HG02981 (cell line): ENCODE results near the gene FOXL2.

ENCODE experiments used
- ATAC-seq: cut with Tn5 transposase; IDR thresholded peaks from one replicate; pipeline ENCODE4 v1.9.1; 2021; ENCODE audit warnings: mild to moderate bottlenecking, moderate library complexity; ENCODE audit not compliant: unreplicated experiment

Gene FOXL2

DNA sequence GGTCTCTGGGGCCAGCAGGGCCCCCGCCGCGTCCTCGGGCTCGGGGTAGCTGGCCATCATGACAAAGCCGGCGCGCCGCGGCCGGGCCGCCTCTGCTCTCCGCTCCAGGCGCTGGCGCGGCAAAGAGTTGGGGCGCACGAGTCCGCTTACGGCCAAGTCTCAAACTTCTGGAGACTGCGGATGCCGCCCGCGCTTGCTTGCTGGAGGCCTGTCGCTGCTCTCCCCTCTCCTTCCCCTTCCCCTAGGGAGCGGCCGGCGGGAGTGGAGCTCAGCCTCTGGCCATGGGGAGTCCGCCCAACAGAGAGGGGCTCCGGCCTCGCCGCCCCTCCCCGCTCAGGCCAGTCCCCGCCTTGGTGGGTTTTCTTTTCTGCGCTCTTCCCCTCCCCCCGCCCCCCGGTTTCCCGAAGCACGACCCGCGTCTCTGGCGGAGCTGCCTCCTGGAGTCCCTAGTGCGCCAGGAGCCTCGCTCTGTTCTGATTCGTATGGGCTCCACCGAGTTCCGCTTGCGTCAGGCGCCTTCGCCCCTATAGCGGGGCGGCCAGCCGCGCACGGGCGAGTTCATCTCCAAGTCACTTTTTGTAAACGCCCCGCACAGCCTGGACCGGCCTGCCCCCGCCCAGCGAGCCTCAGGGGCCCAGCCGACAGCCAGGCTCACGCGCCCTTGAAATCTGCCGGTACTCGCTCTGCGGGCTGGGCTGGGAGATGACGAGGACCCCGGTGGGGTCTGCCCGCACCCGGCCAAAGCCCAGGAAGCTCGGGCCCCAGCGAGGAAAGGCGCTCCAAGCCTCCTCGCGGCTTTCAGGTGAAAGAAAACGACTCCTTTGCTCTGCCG, at the start of gene FOXL2, which contains the start of gene FOXL2NB:
FOXL2 (minus strand) TSS at position 475 of the 832 bp plus-strand sequence; CDS start at position 60, 415 bp downstream.
FOXL2NB (plus strand) TSS at position 555 of the 832 bp plus-strand sequence; CDS start at position 703, 148 bp downstream.
- no peak for ATAC-seq

DNA sequence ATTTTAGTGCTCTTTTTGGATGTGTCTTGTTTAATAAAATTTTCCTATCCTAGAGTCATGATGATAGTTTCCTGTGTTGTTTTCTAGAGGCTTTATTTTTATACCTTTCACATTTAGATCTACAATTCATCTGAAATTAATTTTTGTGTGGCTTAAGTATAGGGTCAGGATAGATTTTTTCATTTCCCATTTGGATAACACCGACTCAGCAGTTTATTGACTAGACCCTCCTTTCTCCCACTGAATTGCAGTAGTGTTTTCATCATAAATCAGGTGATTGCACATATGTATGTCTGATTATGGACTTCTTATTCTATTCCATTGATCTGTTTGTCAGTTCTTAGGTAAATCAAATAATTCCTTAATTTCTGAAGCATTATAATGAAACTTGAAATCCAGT, 48.8 kb upstream of the FOXL2 start:
- ATAC-seq = no peak

DNA sequence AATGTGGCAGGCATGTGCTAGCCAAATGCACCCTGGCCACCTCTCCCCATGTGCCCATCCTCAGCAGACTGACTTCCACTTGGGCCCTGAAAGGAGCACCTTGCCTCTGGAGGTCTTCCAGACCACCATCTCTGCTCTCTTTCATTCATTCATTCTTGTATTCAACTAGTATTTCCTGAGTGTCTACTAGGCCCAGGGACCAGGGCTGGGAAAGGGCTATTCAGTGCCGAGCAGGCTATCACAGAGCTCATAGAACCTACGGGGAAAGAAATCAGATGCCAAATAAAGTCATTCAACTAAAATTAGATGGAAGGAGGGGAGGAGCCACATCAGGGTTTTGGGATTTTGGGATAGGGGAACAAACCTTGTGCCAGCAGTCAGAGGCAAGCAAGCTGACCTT, 40.2 kb upstream of the FOXL2 start:
- no peak for ATAC-seq

DNA sequence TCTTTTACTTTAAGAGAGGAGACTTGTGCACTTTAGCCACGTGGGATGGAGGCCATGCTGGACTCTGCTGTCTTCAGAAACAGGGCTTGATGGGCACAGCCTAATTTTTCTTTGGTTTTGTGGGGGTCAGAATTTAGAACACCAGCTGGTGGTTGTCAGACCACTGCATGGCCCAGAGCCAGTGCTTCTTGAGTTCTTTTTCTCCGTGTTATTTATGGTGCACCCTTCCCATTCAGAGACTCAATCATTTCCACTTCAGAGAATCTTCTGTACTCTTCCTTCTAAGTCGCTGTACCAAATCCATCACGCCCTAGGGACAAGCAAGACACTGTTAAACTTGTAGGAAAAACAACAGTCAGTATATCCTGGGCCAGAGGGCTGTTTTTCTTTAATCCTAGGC, 39.0 kb upstream of the FOXL2 start:
- no peak for ATAC-seq

DNA sequence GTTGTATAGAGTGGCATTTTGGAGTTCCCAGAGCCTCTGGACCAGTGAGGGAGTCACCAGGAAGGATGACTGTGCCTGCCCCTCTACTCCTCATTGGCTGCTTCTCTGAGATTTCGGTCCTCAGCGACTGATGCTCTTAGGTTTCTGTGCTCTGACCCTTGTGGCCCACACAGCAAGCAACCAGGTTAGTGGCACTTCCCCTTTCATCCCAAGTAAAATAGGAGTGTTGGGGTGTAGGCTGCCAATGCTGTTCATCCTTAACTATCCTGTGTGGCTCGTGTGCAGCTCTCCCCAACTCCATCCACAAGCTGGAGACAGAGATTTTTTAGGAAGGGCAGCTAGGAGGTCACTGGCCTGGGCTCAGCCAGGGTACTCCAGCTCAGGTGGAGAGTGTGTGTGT, 37.9 kb upstream of the FOXL2 start:
- ATAC-seq = no peak

DNA sequence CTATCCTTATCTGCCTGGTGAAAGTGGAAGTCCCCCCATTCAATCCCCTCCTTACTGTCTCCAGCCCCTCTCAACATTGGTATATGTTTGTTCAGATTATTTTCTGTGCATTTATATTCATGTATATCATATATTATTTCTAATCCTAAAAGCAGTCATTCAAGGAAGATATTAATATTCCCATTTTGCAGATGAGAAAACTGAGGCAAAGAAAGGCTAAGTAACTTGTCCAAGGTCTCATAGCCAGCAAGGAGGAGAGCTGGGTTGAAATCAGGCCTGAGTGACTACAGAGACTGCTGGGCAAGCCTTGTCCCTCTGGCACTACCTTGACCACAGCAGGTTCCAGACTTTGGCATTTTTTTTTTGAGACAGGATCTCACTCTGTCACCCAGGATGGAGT, 29.1 kb upstream of the FOXL2 start:
- ATAC-seq = no peak

DNA sequence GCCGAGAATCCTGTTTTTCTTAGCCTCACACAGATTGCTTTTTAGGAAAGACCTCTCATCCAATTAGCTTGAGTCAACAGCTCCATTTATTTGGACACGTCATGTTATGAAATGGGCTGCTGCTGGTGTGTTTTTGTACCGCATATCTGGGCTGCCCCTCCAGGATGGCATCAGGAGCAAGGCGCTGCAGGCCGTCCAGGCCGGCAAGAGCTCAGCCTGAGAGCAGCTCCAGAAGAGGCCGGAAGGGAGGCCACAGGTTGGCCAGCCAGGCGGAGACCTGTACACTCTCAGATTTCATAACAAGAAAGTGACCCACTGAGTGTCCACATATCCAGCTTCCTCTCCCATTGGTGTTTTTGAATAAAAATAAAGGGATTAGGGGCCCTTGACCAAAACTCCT, 28.4 kb upstream of the FOXL2 start:
- ATAC-seq = no peak

DNA sequence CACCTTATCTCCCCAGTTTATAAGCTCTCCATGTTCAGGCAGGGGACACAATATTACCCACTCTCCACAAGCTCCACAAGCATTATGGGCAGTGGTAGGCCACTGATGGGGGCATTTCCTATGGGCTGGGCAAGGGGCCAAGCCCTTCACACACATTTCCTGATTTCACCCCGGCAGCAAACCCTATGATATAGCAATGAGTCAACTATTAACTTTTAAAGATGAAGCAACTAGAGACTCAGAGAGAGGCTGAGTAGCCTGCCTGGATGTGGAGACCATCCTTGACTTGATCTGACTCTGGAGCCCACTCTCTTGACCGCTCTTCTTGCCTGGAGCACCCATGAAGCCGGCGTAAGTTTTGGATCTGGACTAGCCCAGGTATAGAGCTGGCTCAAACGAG, 27.5 kb upstream of the FOXL2 start:
- ATAC-seq = no peak

DNA sequence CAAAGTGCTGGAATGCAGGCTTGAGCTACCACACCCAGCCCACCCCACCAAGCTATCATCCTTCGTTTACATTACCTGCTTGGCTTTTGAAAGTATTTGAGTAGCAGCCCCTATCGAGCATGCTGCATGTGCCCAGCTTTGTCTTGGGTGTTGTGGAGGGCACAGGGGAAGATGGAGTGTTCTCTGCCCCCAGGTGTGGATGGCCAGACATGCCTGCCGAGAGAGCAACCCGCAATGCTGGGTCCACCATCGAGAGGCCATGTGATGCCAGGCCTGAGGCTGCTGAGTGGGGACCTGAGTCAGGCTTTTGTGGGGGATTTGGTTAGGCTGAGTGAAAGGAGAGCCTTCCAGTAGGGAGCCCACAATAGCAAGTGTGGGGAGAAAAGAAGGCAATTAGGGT, 26.0 kb upstream of the FOXL2 start:
- ATAC-seq = no peak

DNA sequence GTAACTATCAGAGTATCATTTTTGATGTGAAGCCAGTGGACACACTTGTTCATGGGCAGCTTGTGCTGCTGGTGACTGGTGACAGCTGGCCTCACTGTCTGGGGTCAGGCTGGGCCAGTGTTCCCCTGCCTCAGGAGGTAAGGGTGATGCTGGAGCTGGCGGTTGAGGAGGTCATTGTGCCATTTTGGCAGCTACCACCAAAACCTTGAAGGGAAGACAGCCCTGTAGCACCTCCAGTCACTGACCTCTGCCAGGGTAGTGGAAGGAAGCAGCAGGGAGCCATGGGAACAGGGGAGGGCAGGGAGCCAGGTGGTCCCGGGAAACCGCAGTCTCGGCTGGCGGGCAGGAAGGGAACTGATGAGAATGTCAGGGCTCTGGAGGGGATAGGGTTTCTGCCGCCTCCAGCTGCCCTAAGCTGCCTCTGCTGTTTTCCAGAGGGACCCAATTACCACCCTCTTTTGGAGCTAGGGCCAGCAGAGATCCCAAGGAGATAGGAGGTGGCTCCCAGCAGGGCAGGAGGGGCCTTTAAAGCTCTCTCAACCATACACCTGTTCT, 24.9 kb upstream of the FOXL2 start:
- no peak for ATAC-seq

DNA sequence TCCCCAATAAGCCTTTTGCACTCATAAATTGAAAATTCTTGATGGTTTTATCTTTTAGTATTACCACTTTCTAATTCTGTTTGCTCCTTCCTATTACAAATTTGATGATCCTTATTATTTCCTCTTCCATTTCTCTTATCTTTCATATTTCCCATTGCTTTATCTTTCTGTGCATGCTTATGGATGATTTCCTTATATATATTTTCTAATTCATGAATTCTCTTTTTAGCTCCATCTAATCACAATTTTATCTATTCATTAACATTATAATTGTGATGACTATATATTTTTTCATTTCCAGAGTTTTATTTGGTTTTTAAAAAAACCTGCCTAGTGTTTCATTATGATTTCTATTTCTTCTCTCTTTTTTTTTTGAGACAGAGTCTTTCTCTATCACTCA, 18.0 kb upstream of the FOXL2 start:
- ATAC-seq = no peak

DNA sequence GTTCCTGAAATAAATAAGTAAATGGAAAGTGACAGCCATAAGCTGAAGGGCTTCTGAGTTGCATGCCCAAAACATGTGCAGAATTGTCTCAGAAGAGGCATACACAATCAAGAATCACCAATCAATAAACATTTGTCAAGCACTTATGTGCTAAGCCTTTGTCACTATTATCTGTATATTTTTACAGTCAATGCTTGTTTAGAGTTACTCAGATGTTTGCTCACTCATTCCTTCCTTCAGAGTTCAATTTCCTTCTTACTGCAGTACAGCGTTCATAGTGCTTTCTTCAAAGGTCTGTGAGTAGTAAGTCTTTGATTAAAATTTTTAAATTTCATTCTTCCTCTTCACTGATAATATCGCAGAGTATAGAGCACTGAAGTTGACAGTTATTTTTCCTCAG, 17.3 kb upstream of the FOXL2 start:
- ATAC-seq = no peak

DNA sequence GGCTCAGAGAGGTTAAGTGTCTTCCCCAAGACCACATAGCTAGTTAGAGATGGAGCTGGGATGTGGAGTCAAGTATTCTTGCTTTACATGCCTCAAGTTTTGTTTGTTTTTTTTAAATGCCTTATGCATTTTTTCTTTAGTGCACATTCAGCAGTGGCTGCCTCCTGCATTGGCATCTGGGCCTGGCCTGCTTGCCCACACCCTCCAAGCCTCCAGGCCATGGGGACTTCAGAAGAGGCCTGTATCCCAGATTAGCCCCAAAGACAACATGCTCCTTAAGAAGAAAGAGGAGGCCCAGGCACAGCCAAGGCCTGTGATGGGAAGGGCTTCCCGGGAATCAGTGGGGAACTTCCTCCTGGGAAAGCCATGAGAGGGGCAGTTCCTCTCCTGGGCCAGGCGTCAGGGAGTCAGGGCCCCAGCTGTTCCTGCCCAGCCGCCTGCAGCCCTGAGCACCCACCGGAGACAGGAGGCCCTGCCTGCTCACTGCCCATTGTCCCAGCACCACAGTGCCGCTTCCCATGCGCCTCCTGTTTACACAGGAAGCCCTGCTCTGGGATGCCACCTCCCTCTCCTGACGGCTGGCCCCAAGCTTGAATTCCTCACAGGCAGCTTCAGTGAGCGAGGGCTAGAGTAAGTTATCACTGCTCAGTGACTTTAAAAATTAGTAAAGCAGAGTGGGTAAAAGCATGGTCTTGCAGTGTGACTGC, 16.1 kb upstream of the FOXL2 start:
- no peak for ATAC-seq

DNA sequence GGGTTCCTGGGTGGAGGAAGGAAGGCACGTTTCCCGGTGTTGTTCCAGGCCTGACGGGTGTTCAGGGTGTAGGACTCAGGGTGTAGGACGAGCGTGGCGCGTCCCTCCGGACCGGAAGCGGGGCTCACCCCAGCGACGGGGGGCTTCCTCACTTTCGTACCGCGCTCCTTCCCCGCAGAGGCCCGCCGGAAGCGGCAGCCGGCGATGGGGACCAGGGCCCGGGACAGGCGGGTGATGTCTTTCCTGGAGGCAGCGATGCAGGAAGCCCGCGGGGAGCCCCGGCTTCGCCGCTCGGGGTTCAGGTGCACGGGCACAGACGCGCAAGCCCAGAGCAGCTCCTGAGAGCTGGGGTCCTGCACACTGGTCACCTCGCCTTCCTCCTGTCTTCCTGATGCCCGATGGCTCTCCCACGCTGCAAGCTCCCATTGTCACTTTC, 13.5 kb upstream of the FOXL2 start:
- no peak for ATAC-seq

DNA sequence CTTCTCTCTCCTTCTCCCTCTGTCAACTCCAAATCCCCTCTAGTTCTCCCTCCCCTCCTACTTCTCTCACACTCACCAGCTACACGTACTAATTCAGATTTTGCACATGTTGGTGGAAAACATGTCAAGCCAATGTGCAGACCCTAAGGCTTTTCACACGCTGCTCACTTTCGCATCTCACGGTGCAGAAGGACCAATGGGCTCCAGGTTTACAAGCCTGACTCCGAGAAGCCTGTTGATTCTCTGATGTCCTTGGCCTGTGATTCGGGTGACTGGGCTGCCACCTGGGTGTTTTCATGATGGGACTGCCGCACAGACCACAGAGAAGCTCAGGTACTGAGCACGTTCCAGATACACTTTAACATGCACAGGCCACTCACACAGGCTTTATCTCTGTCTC, 3.8 kb upstream of the FOXL2 start:
- ATAC-seq = no peak

DNA sequence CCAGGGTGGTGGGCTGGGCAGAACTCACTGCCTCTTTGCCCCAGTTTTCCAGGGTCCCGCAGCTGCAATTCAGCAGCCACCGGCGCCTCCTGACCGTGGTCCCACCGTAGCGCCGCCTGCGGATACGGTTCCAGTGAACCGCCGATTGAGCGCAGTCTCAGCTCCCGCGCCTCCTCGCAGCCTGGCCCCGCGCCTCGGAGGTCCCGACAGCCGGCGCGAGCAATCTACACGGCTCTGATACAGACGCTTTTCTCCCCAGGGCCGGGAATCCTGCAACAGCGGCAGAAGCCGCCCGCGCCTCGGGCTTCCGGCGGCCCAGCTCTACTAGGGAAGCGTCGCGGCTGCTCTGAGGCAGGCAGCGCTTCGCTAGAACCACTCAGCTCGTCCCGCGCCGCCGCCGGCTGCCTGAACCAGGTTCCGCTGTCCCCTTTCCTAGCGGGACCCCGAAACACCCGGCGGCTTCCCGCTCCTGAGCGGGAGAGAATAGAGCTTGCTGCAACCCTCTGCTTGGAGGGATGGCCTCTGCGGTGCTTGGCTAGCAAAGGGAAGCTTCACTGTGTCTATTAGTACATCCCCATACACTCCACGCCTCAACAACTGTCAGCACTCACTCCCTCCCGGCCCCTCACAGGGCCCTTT, 3.2 kb upstream of the FOXL2 start:
- ATAC-seq = no peak

DNA sequence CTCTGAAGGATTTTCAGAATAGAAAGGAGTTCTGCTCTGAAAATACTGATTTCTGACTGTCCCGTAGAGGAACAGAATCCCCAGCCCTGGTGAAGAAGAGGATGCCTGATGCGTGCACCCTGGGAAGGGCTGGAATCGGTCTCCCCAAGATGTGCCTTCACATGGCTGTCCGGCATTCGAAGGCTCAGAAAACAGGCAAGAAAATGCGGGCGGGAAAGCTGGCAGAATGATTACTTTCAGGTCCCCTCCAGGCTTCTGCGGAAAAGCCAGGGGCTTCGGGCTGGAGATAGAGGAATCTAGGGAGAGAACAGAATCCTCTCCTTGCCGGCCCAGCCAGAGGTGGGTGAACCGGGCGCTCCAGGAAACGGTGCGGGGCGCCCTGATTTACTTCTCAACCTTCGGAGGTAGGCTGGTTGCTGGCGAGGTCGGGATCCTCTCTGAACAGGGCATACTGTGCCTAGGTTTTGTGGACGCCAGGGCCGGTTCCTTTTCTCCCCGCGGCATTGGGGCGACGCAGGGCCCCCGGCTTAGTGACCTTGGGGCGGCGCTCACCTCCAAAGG, 2.6 kb upstream of the FOXL2 start:
- ATAC-seq = no peak

DNA sequence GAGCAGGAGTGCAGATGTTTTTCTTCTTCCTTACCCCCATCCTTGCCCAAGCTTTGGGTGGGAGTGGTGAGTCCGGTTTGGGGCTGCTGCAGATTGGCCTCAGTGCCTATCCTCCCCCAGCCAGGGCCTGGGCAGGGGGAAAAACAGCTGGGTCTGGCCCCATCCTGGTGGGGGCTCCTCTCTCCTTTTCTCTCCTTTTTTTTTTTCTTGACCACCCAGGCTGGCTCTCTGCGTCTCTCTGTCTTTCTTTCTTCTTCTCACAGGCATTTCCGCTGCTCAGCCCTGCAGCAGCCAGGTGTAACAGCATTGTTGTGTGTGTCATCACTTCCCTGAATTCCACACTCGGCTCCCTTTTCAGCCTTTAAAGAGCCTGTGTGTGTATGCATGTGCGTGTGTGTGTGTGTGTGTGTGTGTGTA, 2.1 kb upstream of the FOXL2 start:
- no peak for ATAC-seq

DNA sequence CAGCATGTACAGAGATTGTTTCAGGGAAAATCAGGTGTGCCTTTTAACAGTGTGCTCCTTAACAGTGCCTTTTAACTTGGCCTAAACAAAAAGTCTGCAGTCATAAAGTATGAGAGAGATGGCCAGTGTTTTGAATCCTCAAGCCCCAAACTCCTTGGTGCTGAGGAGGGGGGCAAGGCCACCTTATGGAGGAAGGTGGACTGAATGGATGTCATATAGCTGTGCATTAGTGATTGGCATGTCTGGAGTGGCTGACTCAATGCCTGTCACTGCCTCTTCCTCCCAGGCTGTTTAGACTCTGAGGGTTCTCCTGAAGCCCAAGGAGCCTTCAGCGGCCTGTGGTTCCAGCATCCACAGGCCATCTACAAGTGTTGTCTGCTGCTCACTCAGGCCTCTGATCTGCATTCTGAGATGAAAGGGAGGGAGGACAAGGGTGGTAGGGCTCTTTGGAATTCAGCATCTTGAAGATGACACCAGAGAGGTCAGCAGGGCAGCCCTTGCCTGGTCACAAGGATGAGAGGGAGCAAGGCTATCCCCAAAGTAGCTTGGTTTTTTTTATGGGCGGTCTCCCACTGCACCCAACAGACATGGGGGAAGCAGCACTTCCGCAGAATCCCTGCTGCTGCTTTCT, 1.5 kb upstream of the FOXL2 start:
- no peak for ATAC-seq

DNA sequence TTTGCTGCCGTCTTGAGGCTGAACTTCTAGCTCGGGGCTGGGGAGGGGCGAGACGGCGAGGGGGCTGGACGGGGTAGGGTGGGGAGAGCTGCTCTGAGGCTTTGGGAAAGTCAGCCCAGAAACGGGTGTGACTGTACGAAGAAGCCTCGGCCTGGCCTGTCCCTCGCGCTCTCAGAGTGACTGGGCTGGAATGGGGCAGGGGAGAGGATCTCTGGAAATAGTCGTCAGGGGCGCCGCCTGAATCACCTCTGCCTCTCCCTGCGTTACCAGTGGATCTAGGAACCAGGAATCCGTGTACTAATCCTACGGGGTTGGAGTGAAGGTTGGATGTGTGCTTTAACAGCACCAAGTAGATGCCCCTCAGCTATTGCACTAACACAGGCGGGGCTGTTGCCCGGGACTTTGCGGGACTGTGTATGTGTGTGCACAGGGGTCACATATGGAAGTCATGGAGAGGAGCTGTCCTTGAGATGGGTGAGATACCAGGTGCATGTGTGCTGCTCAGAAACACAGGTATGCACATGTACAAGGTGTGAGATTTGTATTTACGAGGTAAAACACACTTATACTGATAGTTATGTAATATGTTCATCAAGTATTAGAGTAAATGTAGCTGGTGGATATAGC, 671 bp upstream of the FOXL2 start:
- ATAC-seq = no peak
